ENCODE measurements around the gene GAREM1.
A peak's percentile ranks its signal among the peaks of the same experiment; 100 is the strongest.

Gene GAREM1

GRCh38 chr18:32422978-32423740 is 47.5 kb downstream of the GAREM1 start:
- no peak for DNase-seq

- peak; percentile 27 for DNase-seq
Measured at GRCh38 chr18:32422201-32422600, 48.5 kb downstream of the GAREM1 start.

GRCh38 chr18:32420084-32420750 is 50.5 kb downstream of the GAREM1 start:
- DNase-seq = no peak

GRCh38 chr18:32418148-32418547 is 52.5 kb downstream of the GAREM1 start:
- DNase-seq = no peak

- DNase-seq = no peak
Measured at GRCh38 chr18:32405588-32405987, 65.1 kb downstream of the GAREM1 start.

GRCh38 chr18:32401621-32402020 is 69.1 kb downstream of the GAREM1 start:
- DNase-seq = no peak

GRCh38 chr18:32393407-32393806 is 77.3 kb downstream of the GAREM1 start:
- no peak for DNase-seq

GRCh38 chr18:32391126-32391525 is 79.6 kb downstream of the GAREM1 start:
- no peak for DNase-seq

GRCh38 chr18:32389858-32390257 is 80.8 kb downstream of the GAREM1 start:
- DNase-seq = peak; percentile 64

GRCh38 chr18:32389191-32389590 is 81.5 kb downstream of the GAREM1 start:
- no peak for DNase-seq

- DNase-seq = peak; percentile 61
Measured at GRCh38 chr18:32386471-32386870, 84.2 kb downstream of the GAREM1 start.

- peak; percentile 23 for DNase-seq
Measured at GRCh38 chr18:32383050-32383819, 87.4 kb downstream of the GAREM1 start.

GRCh38 chr18:32381761-32382160 is 88.9 kb downstream of the GAREM1 start:
- DNase-seq = no peak

- DNase-seq = no peak
Measured at GRCh38 chr18:32380559-32380958, 90.1 kb downstream of the GAREM1 start.

GRCh38 chr18:32379891-32380290 is 90.8 kb downstream of the GAREM1 start:
- no peak for DNase-seq

GRCh38 chr18:32378705-32379104 is 92.0 kb downstream of the GAREM1 start:
- peak; percentile 92 for DNase-seq

GRCh38 chr18:32373995-32374394 is 96.7 kb downstream of the GAREM1 start:
- DNase-seq = peak; percentile 73

GRCh38 chr18:32373505-32373904 is 97.2 kb downstream of the GAREM1 start:
- no peak for DNase-seq

- DNase-seq = no peak
Measured at GRCh38 chr18:32372381-32373061, 98.2 kb downstream of the GAREM1 start.

- no peak for DNase-seq
Measured at GRCh38 chr18:32372047-32372380, 98.7 kb downstream of the GAREM1 start.

GRCh38 chr18:32371384-32371783 is 99.3 kb downstream of the GAREM1 start:
- DNase-seq = no peak

- DNase-seq = peak; percentile 67
Measured at GRCh38 chr18:32368991-32369390, 101.7 kb downstream of the GAREM1 start.

- no peak for DNase-seq
Measured at GRCh38 chr18:32368170-32368569, 102.5 kb downstream of the GAREM1 start.
